Hepatocyte (in vitro differentiated cells): ENCODE results near the gene ERBB4.

Source experiments
- EZH2 ChIP-seq: fragments of 200-600 bp; sonication (generic); IDR thresholded peaks from 2 replicates; pipeline ENCODE4 v1.6.1; 2016; ENCODE audit warnings: antibody characterized with exemption, mild to moderate bottlenecking, borderline replicate concordance
- EZH2phosphoT487 ChIP-seq: fragments of 200-600 bp; sonication (generic); IDR thresholded peaks from one replicate; pipeline ENCODE4 v1.6.1; 2018; ENCODE audit warnings: antibody characterized with exemption, mild to moderate bottlenecking, low read depth, moderate library complexity; ENCODE audit not compliant: unreplicated experiment, severe bottlenecking
- TF ChIP-seq, protein P1 (sequence below): fragments of 200-600 bp; sonication (generic); IDR thresholded peaks from 2 replicates; pipeline ENCODE4 v1.5.1; 2016; ENCODE audit warnings: antibody characterized with exemption, mild to moderate bottlenecking; ENCODE audit not compliant: poor library complexity

- TF ChIP-seq, protein P1, sequence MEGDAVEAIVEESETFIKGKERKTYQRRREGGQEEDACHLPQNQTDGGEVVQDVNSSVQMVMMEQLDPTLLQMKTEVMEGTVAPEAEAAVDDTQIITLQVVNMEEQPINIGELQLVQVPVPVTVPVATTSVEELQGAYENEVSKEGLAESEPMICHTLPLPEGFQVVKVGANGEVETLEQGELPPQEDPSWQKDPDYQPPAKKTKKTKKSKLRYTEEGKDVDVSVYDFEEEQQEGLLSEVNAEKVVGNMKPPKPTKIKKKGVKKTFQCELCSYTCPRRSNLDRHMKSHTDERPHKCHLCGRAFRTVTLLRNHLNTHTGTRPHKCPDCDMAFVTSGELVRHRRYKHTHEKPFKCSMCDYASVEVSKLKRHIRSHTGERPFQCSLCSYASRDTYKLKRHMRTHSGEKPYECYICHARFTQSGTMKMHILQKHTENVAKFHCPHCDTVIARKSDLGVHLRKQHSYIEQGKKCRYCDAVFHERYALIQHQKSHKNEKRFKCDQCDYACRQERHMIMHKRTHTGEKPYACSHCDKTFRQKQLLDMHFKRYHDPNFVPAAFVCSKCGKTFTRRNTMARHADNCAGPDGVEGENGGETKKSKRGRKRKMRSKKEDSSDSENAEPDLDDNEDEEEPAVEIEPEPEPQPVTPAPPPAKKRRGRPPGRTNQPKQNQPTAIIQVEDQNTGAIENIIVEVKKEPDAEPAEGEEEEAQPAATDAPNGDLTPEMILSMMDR = no peak
- TF ChIP-seq EZH2 = no peak
- no peak for TF ChIP-seq EZH2phosphoT487
These were observed 97.5 kb downstream of the ERBB4 start for GRCh38 chr2:212441141-212441540.
